ENCODE results near the gene CNR2. TPM values are rescaled to one million over a fixed set of nuclear protein-coding genes. Genes with fewer than 3 reads are reported as not detected.
A peak's percentile ranks its signal among the peaks of the same experiment; 100 is the strongest.

Gene CNR2
- total RNA-seq, 1 experiment from 2014 or later = not detected

DNA sequence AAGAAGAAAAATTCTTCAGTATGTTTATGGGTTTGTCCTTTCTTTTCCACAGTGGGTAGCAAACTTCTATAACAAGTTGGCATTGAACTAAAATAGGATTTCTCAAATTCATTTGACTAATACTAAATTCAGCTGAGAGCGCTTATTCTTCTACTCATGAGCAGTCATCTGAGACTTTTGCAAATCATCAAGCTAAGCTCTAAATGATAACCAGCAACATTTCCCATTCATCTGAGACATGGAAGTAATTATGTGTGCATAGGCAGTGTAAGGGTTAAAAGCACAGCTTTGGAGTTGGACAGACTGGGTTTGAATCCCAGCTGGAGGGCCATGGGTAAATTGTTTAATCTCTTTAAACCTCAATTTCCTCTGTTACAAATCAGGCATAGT, 18.3 kb upstream of the CNR2 start:
- no peaks in the 10 kb centered on the region for H3K79me2 ChIP-seq (ENCODE audit: low read depth)
- no peaks in the 10 kb centered on the region for H3K36me3 ChIP-seq (ENCODE audit: low read depth)
- no peak for DNase-seq
- no TSS peak for BruUV-seq (replicated peaks)
- no peaks in the 10 kb centered on the region for H4K20me1 ChIP-seq (ENCODE audit: insufficient read depth)
- no peak overlapping the region for H3K4me3 ChIP-seq
- ChIA-PET POLR2A (ENCODE audit: unreplicated experiment) (interaction anchor here (0.6 kb wide), 2 partner anchors 132 to 733 kb away, joined by 4 to 10 read pairs; no protein-coding TSS in a partner anchor), CTCF (no interaction called here)
- H3K4me2 ChIP-seq = no peak overlapping the region
- H3K9me3 ChIP-seq (ENCODE audit: insufficient read depth, low read depth) = no peaks in the 10 kb centered on the region
- intact Hi-C loops (cut with micrococcal nuclease; ENCODE audit: unreplicated experiment) = no loop called here
- no peak for TF ChIP-seq EZH2 (IDR thresholded peaks at IDR 0.05; ENCODE audit: low read depth)
- H3K4me1 ChIP-seq (replicated peaks; ENCODE audit: insufficient read depth) = no peaks in the 10 kb centered on the region
- no peaks in the 10 kb centered on the region for H3K9me2 ChIP-seq (ENCODE audit: insufficient read depth)
- 0 out of 2 replicates have a peak overlapping the region, but pooled peaks have one; percentile 43 for H2AFZ ChIP-seq
- no peak overlapping the region for H3K27ac ChIP-seq
- H3F3A ChIP-seq (ENCODE audit: insufficient read depth, low read depth) = no peaks in the 10 kb centered on the region
- no peaks in the 10 kb centered on the region for H3K27me3 ChIP-seq (ENCODE audit: insufficient read depth, low read depth)

DNA sequence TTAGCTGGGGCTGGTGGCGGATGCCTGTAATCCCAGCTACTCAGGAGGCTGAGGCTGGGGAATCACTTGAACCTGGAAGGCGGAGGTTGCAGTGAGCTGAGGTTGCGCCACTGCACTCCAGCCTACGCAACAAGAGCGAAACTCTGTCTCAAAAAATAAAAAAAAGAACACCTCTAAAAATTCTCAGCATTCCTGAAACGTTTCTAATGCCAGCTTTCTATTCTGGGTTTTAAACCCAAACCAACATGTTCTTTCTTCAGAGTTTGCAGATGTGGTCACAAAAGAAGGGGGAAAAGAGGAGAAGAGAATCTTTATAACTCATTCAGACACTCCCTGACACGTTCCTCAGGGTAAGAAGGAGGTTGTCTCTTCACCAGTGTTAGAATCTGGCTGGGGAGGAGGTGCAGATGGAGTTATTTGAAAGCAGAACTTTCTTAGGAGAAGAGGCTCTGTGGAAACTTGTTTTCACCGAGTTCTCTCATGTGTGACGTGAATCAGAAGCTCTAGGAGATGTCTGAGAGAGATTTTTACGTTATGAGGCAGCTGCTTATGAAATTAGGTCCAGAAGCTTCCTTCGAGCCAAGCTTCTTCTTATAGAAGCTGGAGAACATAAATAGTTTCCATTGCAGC, 17.8 kb upstream of the CNR2 start:
- TF ChIP-seq EZH2 (IDR thresholded peaks at IDR 0.05; ENCODE audit: low read depth) = no peak
- TF ChIP-seq, protein P1, sequence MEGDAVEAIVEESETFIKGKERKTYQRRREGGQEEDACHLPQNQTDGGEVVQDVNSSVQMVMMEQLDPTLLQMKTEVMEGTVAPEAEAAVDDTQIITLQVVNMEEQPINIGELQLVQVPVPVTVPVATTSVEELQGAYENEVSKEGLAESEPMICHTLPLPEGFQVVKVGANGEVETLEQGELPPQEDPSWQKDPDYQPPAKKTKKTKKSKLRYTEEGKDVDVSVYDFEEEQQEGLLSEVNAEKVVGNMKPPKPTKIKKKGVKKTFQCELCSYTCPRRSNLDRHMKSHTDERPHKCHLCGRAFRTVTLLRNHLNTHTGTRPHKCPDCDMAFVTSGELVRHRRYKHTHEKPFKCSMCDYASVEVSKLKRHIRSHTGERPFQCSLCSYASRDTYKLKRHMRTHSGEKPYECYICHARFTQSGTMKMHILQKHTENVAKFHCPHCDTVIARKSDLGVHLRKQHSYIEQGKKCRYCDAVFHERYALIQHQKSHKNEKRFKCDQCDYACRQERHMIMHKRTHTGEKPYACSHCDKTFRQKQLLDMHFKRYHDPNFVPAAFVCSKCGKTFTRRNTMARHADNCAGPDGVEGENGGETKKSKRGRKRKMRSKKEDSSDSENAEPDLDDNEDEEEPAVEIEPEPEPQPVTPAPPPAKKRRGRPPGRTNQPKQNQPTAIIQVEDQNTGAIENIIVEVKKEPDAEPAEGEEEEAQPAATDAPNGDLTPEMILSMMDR (conservative IDR thresholded peaks at IDR 0.05) = no peak
- POLR2A ChIA-PET (ENCODE audit: unreplicated experiment) = interaction anchor here (0.6 kb wide), 2 partner anchors 131 to 733 kb away, joined by 4 to 10 read pairs; no protein-coding TSS in a partner anchor
- H2AFZ ChIP-seq = 0 out of 2 replicates have a peak overlapping the region, but pooled peaks have one; percentile 43
- H3K4me3 ChIP-seq = no peak overlapping the region
- no peaks in the 10 kb centered on the region for H4K20me1 ChIP-seq (ENCODE audit: insufficient read depth)
- H3K27ac ChIP-seq = no peak overlapping the region
- H3K9me3 ChIP-seq (ENCODE audit: insufficient read depth, low read depth) = no peaks in the 10 kb centered on the region
- no peak for DNase-seq
- H3K4me2 ChIP-seq = no peak overlapping the region
- H3K27me3 ChIP-seq (ENCODE audit: insufficient read depth, low read depth) = no peaks in the 10 kb centered on the region
- H3F3A ChIP-seq (ENCODE audit: insufficient read depth, low read depth) = no peaks in the 10 kb centered on the region
- no TSS peak for BruUV-seq (replicated peaks)
- no peaks in the 10 kb centered on the region for H3K79me2 ChIP-seq (ENCODE audit: low read depth)
- intact Hi-C loops (cut with micrococcal nuclease; ENCODE audit: unreplicated experiment) = no loop called here
- H3K4me1 ChIP-seq (replicated peaks; ENCODE audit: insufficient read depth) = no peaks in the 10 kb centered on the region
- CTCF ChIA-PET = no interaction called here
- H3K9me2 ChIP-seq (ENCODE audit: insufficient read depth) = no peaks in the 10 kb centered on the region
- no peaks in the 10 kb centered on the region for H3K36me3 ChIP-seq (ENCODE audit: low read depth)

DNA sequence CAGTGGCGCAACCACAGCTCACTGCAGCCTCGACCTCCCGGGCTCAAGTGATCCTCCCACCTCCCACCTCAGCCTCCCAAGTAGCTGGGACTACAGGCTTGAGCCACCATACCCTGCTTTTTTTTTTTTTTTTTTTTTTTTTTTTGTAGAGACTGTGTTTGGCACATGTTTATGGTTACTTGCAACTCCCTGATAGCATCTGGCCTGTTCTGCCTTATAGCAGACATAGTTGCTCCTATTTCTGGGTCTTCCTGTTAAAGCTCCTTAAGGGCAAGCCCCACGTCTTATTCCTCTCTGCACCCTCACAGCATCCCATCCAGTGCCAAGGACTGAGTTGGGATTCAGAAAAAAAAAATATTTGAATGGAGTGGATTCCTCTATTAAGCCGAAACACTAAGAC, 17.1 kb upstream of the CNR2 start:
- Histone ChIP-seq H3K9me2 (ENCODE audit: insufficient read depth) (no peaks in the 10 kb centered on the region), H3K4me2 (no peak overlapping the region), H3K79me2 (ENCODE audit: low read depth) (no peaks in the 10 kb centered on the region), H3K4me1 (replicated peaks; ENCODE audit: insufficient read depth) (no peaks in the 10 kb centered on the region), H3K9me3 (ENCODE audit: insufficient read depth, low read depth) (no peaks in the 10 kb centered on the region), H2AFZ (no peak overlapping the region), H3F3A (ENCODE audit: insufficient read depth, low read depth) (no peaks in the 10 kb centered on the region), H4K20me1 (ENCODE audit: insufficient read depth) (no peaks in the 10 kb centered on the region), H3K4me3 (no peak overlapping the region), H3K27me3 (ENCODE audit: insufficient read depth, low read depth) (no peaks in the 10 kb centered on the region), H3K36me3 (ENCODE audit: low read depth) (no peaks in the 10 kb centered on the region), H3K27ac (no peak overlapping the region)
- no peak for TF ChIP-seq EZH2 (IDR thresholded peaks at IDR 0.05; ENCODE audit: low read depth)
- TF ChIP-seq, protein P1 (conservative IDR thresholded peaks at IDR 0.05) = no peak
- no peak for DNase-seq
- BruUV-seq (replicated peaks) = no TSS peak
- CTCF ChIA-PET = no interaction called here
- intact Hi-C loops (cut with micrococcal nuclease; ENCODE audit: unreplicated experiment) = no loop called here
- POLR2A ChIA-PET (ENCODE audit: unreplicated experiment) = no interaction called here

GRCh38 chr1:23928789-23929188, 15.6 kb upstream of the CNR2 start:
- intact Hi-C loops (cut with micrococcal nuclease; ENCODE audit: unreplicated experiment) = no loop called here
- no peak for DNase-seq
- Histone ChIP-seq H3F3A (ENCODE audit: insufficient read depth, low read depth) (no peaks in the 10 kb centered on the region), H3K4me3 (no peak overlapping the region), H3K9me2 (ENCODE audit: insufficient read depth) (no peaks in the 10 kb centered on the region), H3K4me2 (no peak overlapping the region), H3K27me3 (ENCODE audit: insufficient read depth, low read depth) (no peaks in the 10 kb centered on the region), H3K36me3 (ENCODE audit: low read depth) (no peaks in the 10 kb centered on the region), H2AFZ (no peak overlapping the region), H4K20me1 (ENCODE audit: insufficient read depth) (no peaks in the 10 kb centered on the region), H3K9me3 (ENCODE audit: insufficient read depth, low read depth) (no peaks in the 10 kb centered on the region), H3K79me2 (ENCODE audit: low read depth) (no peaks in the 10 kb centered on the region), H3K4me1 (replicated peaks; ENCODE audit: insufficient read depth) (no peaks in the 10 kb centered on the region), H3K27ac (no peak overlapping the region)
- TF ChIP-seq EZH2 (IDR thresholded peaks at IDR 0.05; ENCODE audit: low read depth) = no peak
- TF ChIP-seq, protein P1 (conservative IDR thresholded peaks at IDR 0.05) = no peak
- no TSS peak for BruUV-seq (replicated peaks)
- POLR2A ChIA-PET (ENCODE audit: unreplicated experiment) = no interaction called here
- CTCF ChIA-PET = no interaction called here

Measured in PC-9 (cell line).